SU-DHL-6 (cell line): Measurements from ENCODE around the gene TRMT1L.

Experiments
- H2AFZ ChIP-seq: fragments of 200-600 bp; sonication (generic); 2 replicates; pipeline ENCODE4 v1.6.1; 2014; ENCODE audit warnings: low read depth, mild to moderate bottlenecking, moderate library complexity, mixed read lengths, antibody characterized with exemption, low read length; ENCODE audit not compliant: severe bottlenecking
- H3F3A ChIP-seq: fragments of 200-600 bp; shearing (Covaris generic); 2 replicates; pipeline ENCODE4 v1.6.0; 2016; ENCODE audit warnings: antibody characterized with exemption, mild to moderate bottlenecking; ENCODE audit not compliant: insufficient read depth
- H3K27ac ChIP-seq: fragments of 200-600 bp; sonication (generic); 2 replicates; pipeline ENCODE4 v1.5.1; 2016; ENCODE audit warnings: low read depth, mild to moderate bottlenecking, low read length, moderate library complexity, mixed read lengths
- H3K27me3 ChIP-seq: fragments of 200-600 bp; sonication (generic), shearing (Covaris generic); 2 replicates; pipeline ENCODE4 v1.6.0; 2014; ENCODE audit warnings: mild to moderate bottlenecking, low read length
- H3K36me3 ChIP-seq: fragments of 200-600 bp; sonication (generic); 2 replicates; pipeline ENCODE4 v1.6.1; 2014; ENCODE audit warnings: mild to moderate bottlenecking, low read length, mixed read lengths
- H3K4me2 ChIP-seq: fragments of 300-600, 200-600 bp; shearing (Covaris generic), sonication (generic); 2 replicates; pipeline ENCODE4 v1.6.0; 2014; ENCODE audit warnings: low read length, low read depth, mild to moderate bottlenecking; ENCODE audit not compliant: poor library complexity, severe bottlenecking
- H3K4me3 ChIP-seq: fragments of 200-600 bp; sonication (generic); 2 replicates; pipeline ENCODE4 v1.5.1; 2014; ENCODE audit warnings: antibody characterized with exemption, low read length, mild to moderate bottlenecking, mixed read lengths; ENCODE audit not compliant: insufficient read depth, poor library complexity, severe bottlenecking
- H3K79me2 ChIP-seq: fragments of 200-600 bp; sonication (generic); 2 replicates; pipeline ENCODE4 v1.6.1; 2014; ENCODE audit warnings: mild to moderate bottlenecking, low read length, moderate library complexity; ENCODE audit not compliant: insufficient read depth
- H3K9ac ChIP-seq: fragments of 200-600 bp; sonication (generic); 2 replicates; pipeline ENCODE4 v1.7.0; 2014; ENCODE audit warnings: mild to moderate bottlenecking, low read length
- H3K9me2 ChIP-seq: fragments of 200-600 bp; sonication (generic); replicated peaks from 2 replicates; pipeline ENCODE4 v1.6.1; 2014; ENCODE audit warnings: low read length; ENCODE audit not compliant: insufficient read depth
- H3K9me3 ChIP-seq: fragments of 200-600 bp; sonication (generic); 2 replicates; pipeline ENCODE4 v1.6.1; 2014; ENCODE audit warnings: low read length, mixed read lengths; ENCODE audit not compliant: insufficient read depth
- H4K20me1 ChIP-seq: fragments of 200-600 bp; sonication (generic); 2 replicates; pipeline ENCODE4 v1.6.1; 2014; ENCODE audit warnings: low read depth, mild to moderate bottlenecking, antibody characterized with exemption, low read length, moderate library complexity, mixed read lengths
- CTCF ChIP-seq: fragments of 200-600 bp; sonication (generic); IDR thresholded peaks from one replicate; pipeline ENCODE4 v1.5.1; 2017; ENCODE audit warnings: antibody characterized with exemption, mild to moderate bottlenecking, low read length, moderate library complexity; ENCODE audit not compliant: insufficient read depth, poor library complexity, severe bottlenecking
- EZH2phosphoT487 ChIP-seq: fragments of 200-600 bp; sonication (generic), shearing (Covaris generic); conservative IDR thresholded peaks from 2 replicates; pipeline ENCODE4 v1.6.1; 2018; ENCODE audit warnings: mild to moderate bottlenecking, antibody characterized with exemption, low read length, moderate library complexity, mixed read lengths

Gene TRMT1L

GRCh38 chr1:185070051-185070450 lies 86.7 kb downstream of the TRMT1L start:
- Histone ChIP-seq H3F3A (0 out of 2 replicates have a peak, but pooled peaks cover 2% of the 10 kb centered on the region), H3K9ac (no peak overlapping the region), H3K4me3 (no peak overlapping the region), H3K27ac (no peak overlapping the region), H3K36me3 (no peaks in the 10 kb centered on the region), H4K20me1 (no peaks in the 10 kb centered on the region), H3K9me2 (no peaks in the 10 kb centered on the region), H2AFZ (no peak overlapping the region), H3K79me2 (peaks cover 72% of the 10 kb centered on the region), H3K27me3 (no peaks in the 10 kb centered on the region), H3K4me2 (no peak overlapping the region), H3K9me3 (no peaks in the 10 kb centered on the region)
- TF ChIP-seq EZH2phosphoT487, result no peak
- TF ChIP-seq CTCF, result no peak

GRCh38 chr1:185069202-185069772 lies 87.5 kb downstream of the TRMT1L start:
- H3K9me2 ChIP-seq, result no peaks in the 10 kb centered on the region
- H3F3A ChIP-seq, result 0 out of 2 replicates have a peak, but pooled peaks cover 2% of the 10 kb centered on the region
- H4K20me1 ChIP-seq, result no peaks in the 10 kb centered on the region
- no peak for TF ChIP-seq EZH2phosphoT487
- no peak for TF ChIP-seq CTCF
- no peak overlapping the region for H2AFZ ChIP-seq
- H3K79me2 ChIP-seq, result peaks cover 74% of the 10 kb centered on the region
- H3K36me3 ChIP-seq, result 0 out of 2 replicates have a peak, but pooled peaks cover 3% of the 10 kb centered on the region
- no peaks in the 10 kb centered on the region for H3K9me3 ChIP-seq
- no peak overlapping the region for H3K9ac ChIP-seq
- H3K4me3 ChIP-seq, result no peak overlapping the region
- H3K27me3 ChIP-seq, result no peaks in the 10 kb centered on the region
- no peak overlapping the region for H3K27ac ChIP-seq
- no peak overlapping the region for H3K4me2 ChIP-seq

- no peak overlapping the region for H3K4me2 ChIP-seq
- no peaks in the 10 kb centered on the region for H3K27me3 ChIP-seq
- H3K27ac ChIP-seq, result no peak overlapping the region
- peaks cover 77% of the 10 kb centered on the region for H3K79me2 ChIP-seq
- no peak overlapping the region for H2AFZ ChIP-seq
- H4K20me1 ChIP-seq, result no peaks in the 10 kb centered on the region
- no peaks in the 10 kb centered on the region for H3K9me3 ChIP-seq
- no peak overlapping the region for H3K9ac ChIP-seq
- 0 out of 2 replicates have a peak, but pooled peaks cover 2% of the 10 kb centered on the region for H3F3A ChIP-seq
- TF ChIP-seq EZH2phosphoT487 (no peak), CTCF (no peak)
- peaks cover 6% of the 10 kb centered on the region; the same call in 1 of the 2 replicates for H3K36me3 ChIP-seq
- H3K4me3 ChIP-seq, result no peak overlapping the region
- no peaks in the 10 kb centered on the region for H3K9me2 ChIP-seq
Measured at GRCh38 chr1:185068341-185068740, 88.4 kb downstream of the TRMT1L start.
